GM12872 (cell line): ENCODE data around the gene PRKAR1B.

Experiments
- TF ChIP-seq, protein P1 (sequence below): IDR thresholded peaks from 3 replicates; pipeline ENCODE4 v1.5.1; 2011; ENCODE audit warnings: low read depth, mild to moderate bottlenecking, low read length, moderate library complexity; ENCODE audit not compliant: insufficient read depth

PRKAR1B gene

GRCh38 chr7:771234-772004, 44.3 kb upstream of the PRKAR1B start:
- TF ChIP-seq, protein P1, sequence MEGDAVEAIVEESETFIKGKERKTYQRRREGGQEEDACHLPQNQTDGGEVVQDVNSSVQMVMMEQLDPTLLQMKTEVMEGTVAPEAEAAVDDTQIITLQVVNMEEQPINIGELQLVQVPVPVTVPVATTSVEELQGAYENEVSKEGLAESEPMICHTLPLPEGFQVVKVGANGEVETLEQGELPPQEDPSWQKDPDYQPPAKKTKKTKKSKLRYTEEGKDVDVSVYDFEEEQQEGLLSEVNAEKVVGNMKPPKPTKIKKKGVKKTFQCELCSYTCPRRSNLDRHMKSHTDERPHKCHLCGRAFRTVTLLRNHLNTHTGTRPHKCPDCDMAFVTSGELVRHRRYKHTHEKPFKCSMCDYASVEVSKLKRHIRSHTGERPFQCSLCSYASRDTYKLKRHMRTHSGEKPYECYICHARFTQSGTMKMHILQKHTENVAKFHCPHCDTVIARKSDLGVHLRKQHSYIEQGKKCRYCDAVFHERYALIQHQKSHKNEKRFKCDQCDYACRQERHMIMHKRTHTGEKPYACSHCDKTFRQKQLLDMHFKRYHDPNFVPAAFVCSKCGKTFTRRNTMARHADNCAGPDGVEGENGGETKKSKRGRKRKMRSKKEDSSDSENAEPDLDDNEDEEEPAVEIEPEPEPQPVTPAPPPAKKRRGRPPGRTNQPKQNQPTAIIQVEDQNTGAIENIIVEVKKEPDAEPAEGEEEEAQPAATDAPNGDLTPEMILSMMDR, result no peak

DNA sequence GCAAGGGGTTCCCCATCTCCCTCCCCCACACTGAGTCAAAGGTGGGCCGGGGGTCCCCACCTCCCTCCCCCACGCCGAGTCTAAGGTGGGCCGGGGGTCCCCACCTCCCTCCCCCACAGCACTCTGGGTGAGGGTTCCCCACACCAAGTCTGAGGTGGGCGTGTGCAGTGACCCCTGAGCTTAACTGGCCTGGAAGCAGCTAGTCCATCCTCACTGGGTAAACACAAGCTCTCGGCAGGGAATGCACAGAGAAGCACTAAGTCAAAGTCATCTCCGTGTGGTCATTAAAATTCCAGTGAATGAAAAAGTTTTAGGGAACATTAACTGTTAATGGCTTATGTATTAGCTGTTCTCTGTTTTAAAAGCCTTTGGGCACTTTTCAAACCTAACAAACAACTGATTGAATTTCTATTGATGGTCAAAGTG, 43.7 kb upstream of the PRKAR1B start:
- TF ChIP-seq, protein P1, result no peak

GRCh38 chr7:770336-770735, 43.3 kb upstream of the PRKAR1B start:
- TF ChIP-seq, protein P1, result no peak

DNA sequence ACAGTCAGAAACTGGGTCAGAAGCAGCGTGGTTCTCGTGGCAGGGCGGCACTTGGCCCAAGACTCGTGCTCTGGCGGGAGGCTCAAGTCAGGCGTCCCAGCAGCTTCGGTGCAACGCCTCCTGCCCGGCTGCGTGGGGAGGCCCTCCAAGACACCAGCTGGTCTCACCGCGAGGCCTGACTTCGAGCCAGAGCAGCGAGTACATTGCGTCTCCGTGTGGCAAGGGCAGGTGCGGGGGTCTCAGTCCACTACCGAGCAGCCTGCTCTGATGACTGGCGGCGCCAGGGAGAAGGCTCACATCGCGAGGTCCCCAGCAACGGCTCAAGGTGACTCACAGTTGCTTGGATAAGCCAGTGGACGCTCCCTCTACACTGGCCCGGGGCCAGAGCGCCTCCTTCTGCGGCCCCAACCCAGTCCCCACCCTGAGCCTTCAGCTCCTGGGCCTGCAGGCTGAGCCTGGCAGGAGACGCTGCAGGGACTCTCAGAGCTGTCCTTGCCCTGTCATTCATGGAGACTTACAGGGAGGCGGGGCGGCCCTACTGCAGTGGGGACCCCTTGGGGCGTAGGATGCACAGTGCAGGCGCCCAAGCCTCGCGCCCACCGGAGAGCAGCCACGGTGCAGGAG, 41.9 kb upstream of the PRKAR1B start:
- TF ChIP-seq, protein P1, result no peak

GRCh38 chr7:767941-768731, 41.1 kb upstream of the PRKAR1B start:
- TF ChIP-seq, protein P1, result no peak

GRCh38 chr7:767580-767940, 40.5 kb upstream of the PRKAR1B start:
- TF ChIP-seq, protein P1, result no peak

GRCh38 chr7:765383-765782, 38.3 kb upstream of the PRKAR1B start:
- TF ChIP-seq, protein P1, result no peak
